Natural killer cell (primary cell): Measurements from ENCODE around the gene BAG2. TPM values are rescaled to one million over a fixed set of nuclear protein-coding genes. Genes with fewer than 3 reads are reported as not detected.

Experiments
- ATAC-seq, 3 donors: fragments of 150-1000 bp in 2 of 3; fragments of 200-7000 bp in 1 of 3; cut with Tn5 transposase; 1 replicate in 1 of 3; 2 replicates in 2 of 3; pipeline ENCODE4 v1.10.0; 2021; ENCODE audit warnings: mild to moderate bottlenecking in 2 of 3, moderate library complexity in 2 of 3
- DNase-seq, 2 donors: peaks; one replicate each; pipeline versions ENCODE4 v3.0.0 to v3.0.0-alpha.2; 2013 to 2021; ENCODE audit warnings: mixed read lengths in 1 of 2
- H3K27ac ChIP-seq: one replicate; pipeline ENCODE4 v1.5.1; 2013; ENCODE audit warnings: mild to moderate bottlenecking, low read length
- H3K27me3 ChIP-seq: one replicate; pipeline ENCODE4 v1.6.1; 2013; ENCODE audit warnings: low read length; ENCODE audit not compliant: control insufficient read depth, insufficient read depth
- H3K36me3 ChIP-seq: one replicate; pipeline ENCODE4 v1.6.1; 2013; ENCODE audit warnings: low read length; ENCODE audit not compliant: control insufficient read depth, insufficient read depth
- H3K4me1 ChIP-seq: one replicate; pipeline ENCODE4 v1.6.1; 2013; ENCODE audit warnings: low read length; ENCODE audit not compliant: control insufficient read depth, insufficient read depth
- H3K4me3 ChIP-seq: one replicate; pipeline ENCODE4 v1.5.1; 2013; ENCODE audit warnings: low read length
- H3K9me3 ChIP-seq: one replicate; pipeline ENCODE4 v1.6.1; 2013; ENCODE audit warnings: low read length; ENCODE audit not compliant: control insufficient read depth, insufficient read depth
- H3K27ac Mint-ChIP-seq, 2 donors: one replicate each; pipeline ENCODE4 v1.8.0; 2022; ENCODE audit warnings: mild to moderate bottlenecking in 2 of 2, mixed read lengths in 2 of 2, moderate library complexity in 1 of 2
- H3K27me3 Mint-ChIP-seq, 2 donors: one replicate each; pipeline ENCODE4 v1.8.0; 2022; ENCODE audit warnings: low read depth in 2 of 2, mixed read lengths in 2 of 2
- H3K36me3 Mint-ChIP-seq: one replicate; pipeline ENCODE4 v1.8.0; 2022; ENCODE audit warnings: mixed read lengths
- H3K4me1 Mint-ChIP-seq, 2 donors: one replicate each; pipeline ENCODE4 v1.8.0; 2022; ENCODE audit warnings: mixed read lengths in 2 of 2
- H3K4me3 Mint-ChIP-seq: one replicate; pipeline ENCODE4 v1.8.0; 2022; ENCODE audit warnings: mild to moderate bottlenecking, moderate library complexity, mixed read lengths
- H3K9me3 Mint-ChIP-seq, 2 donors: one replicate each; pipeline ENCODE4 v1.8.0; 2022; ENCODE audit warnings: mixed read lengths in 2 of 2
- CTCF ChIP-seq: fragments of 200-600 bp; IDR thresholded peaks from one replicate; pipeline ENCODE4 v1.8.0; 2022; ENCODE audit warnings: antibody characterized with exemption
- WGBS: methylation state at CpG from one replicate; pipeline ENCODE4 v1.1.7; 2013; ENCODE audit warnings: missing lambda C conversion rate; ENCODE audit not compliant: insufficient coverage; 5-methylcytosine and 5-hydroxymethylcytosine counted together
- intact Hi-C: fragments of 100-400 bp; cut with micrococcal nuclease; formaldehyde crosslinking; loops from one replicate; pipeline ENCODE4 v1.14.2; 2022
- total RNA-seq, 4 donors: library from RNA; stranded (reverse); fragments of 120-200 nt in 1 of 4; gene quantifications; one replicate each; pipeline versions ENCODE4 v1.2.3 to v1.2.4, GENCODE V29; 2013 to 2022

Gene BAG2
- total RNA-seq, 3 donors from 2014 or later (not counting 1 experiment from before 2014, with no cell fraction given), result 2.8 to 3.6 (median 3.2) TPM

- H3K4me3 ChIP-seq, result no peak overlapping the region
- H3K9me3 Mint-ChIP-seq, result no peaks in the 10 kb centered on the region
- no peak overlapping the region for H3K4me3 Mint-ChIP-seq
- no peak overlapping the region for H3K27ac ChIP-seq
- intact Hi-C loops, result no loop called here
- DNase-seq (no peak), ATAC-seq (no peak)
- H3K9me3 ChIP-seq, result no peaks in the 10 kb centered on the region
- WGBS, result 94% methylated on average over 2 of the region's 2 CpGs
- H3K36me3 Mint-ChIP-seq, result no peaks in the 10 kb centered on the region
- no peak for TF ChIP-seq CTCF
- H3K27ac Mint-ChIP-seq, result no peak overlapping the region
- H3K4me1 ChIP-seq, result peaks cover 5% of the 10 kb centered on the region
- H3K27me3 ChIP-seq, result peaks cover 8% of the 10 kb centered on the region
- no peaks in the 10 kb centered on the region for H3K36me3 ChIP-seq
- H3K4me1 Mint-ChIP-seq, result peaks cover 9 to 11% of the 10 kb centered on the region in 2 donors
- peaks cover 29 to 32% of the 10 kb centered on the region in 2 donors for H3K27me3 Mint-ChIP-seq
Measured at GRCh38 chr6:57226221-57226620, 54.1 kb downstream of the BAG2 start.

Other genes starting within 250 kb of the BAG2 start
- not detected for gene BEND6, start 217.2 kb upstream of the BAG2 start, total RNA-seq
- gene KIAA1586, start 125.6 kb upstream of the BAG2 start, total RNA-seq, result 10 to 100 TPM; 11.2 to 14.2 (median 12.3) TPM
- 100 to 1,000 TPM; 121 to 131 (median 122) TPM for gene ZNF451, start 82.1 kb upstream of the BAG2 start, total RNA-seq
- 1 to 10 TPM in 1 of 3 donors, under 1 TPM in 2; 0.31 to 1.3 (median 0.77) TPM for gene RAB23, start 50.0 kb downstream of the BAG2 start, total RNA-seq
- 10 to 100 TPM; 16.0 to 27.5 (median 18.3) TPM for gene PRIM2, start 145.3 kb downstream of the BAG2 start, total RNA-seq